Panc1 (cell line): ENCODE results near the gene PAX9. TPM values are rescaled to one million over a fixed set of nuclear protein-coding genes. Genes with fewer than 3 reads are reported as not detected.
A peak's percentile ranks its signal among the peaks of the same experiment; 100 is the strongest.

Experiments used
- ATAC-seq: fragments of 200-7000 bp; cut with Tn5 transposase; 2 replicates; pipeline ENCODE4 v1.9.1; 2020; ENCODE audit warnings: mild to moderate bottlenecking, moderate library complexity
- BruUV-seq: library from RNA; stranded (reverse); fragments of 400-500 nt; replicated peaks from 2 replicates; lab custom pipeline; 2021; lab: Mats Ljungman, UMichigan
- CTCF ChIA-PET: fragments of 300-600 bp; sonication (Branson Sonifier 250); formaldehyde crosslinking; loops from one replicate; lab custom pipeline; 2022; ENCODE audit warnings: antibody characterized with exemption; lab: Charles Lee
- POLR2A ChIA-PET: fragments of 300-600 bp; sonication (Branson Sonifier 250); formaldehyde crosslinking; loops from one replicate; lab custom pipeline; 2022; ENCODE audit warnings: antibody characterized with exemption; lab: Charles Lee
- DNase-seq: peaks from one replicate; pipeline ENCODE4 v3.0.0-alpha.2; 2010; ENCODE audit warnings: low read depth, low spot score
- H3K27ac ChIP-seq: 2 replicates; pipeline ENCODE4 v1.5.1; 2011; ENCODE audit warnings: mild to moderate bottlenecking, low read length, inconsistent platforms
- H3K27me3 ChIP-seq: fragments of 200-500 bp; sonication (Bioruptor generic); 2 replicates; pipeline ENCODE4 v1.6.0; 2014; ENCODE audit warnings: low read length, inconsistent platforms; ENCODE audit not compliant: control insufficient read depth, insufficient read depth
- H3K36me3 ChIP-seq: fragments of 200-500 bp; sonication (Bioruptor generic); 2 replicates; pipeline ENCODE4 v1.5.1; 2014; ENCODE audit warnings: inconsistent platforms, mild to moderate bottlenecking, low read length, moderate library complexity; ENCODE audit not compliant: control insufficient read depth, insufficient read depth
- H3K4me1 ChIP-seq: 2 replicates; pipeline ENCODE4 v1.5.1; 2011; ENCODE audit warnings: inconsistent platforms, mild to moderate bottlenecking, low read length, moderate library complexity; ENCODE audit not compliant: control insufficient read depth, insufficient read depth
- H3K4me3 ChIP-seq, 2 experiments: 2 replicates each; pipeline ENCODE4 v1.5.1; 2011 to 2012; ENCODE audit warnings: low read depth in 2 of 2, low read length in 2 of 2, mild to moderate bottlenecking in 2 of 2, inconsistent platforms in 1 of 2, moderate library complexity in 1 of 2
- H3K9me3 ChIP-seq: fragments of 200-500 bp; sonication (Bioruptor generic); 2 replicates; pipeline ENCODE4 v1.5.1; 2014; ENCODE audit warnings: low read depth, mild to moderate bottlenecking, inconsistent platforms, low read length, moderate library complexity; ENCODE audit not compliant: control insufficient read depth, insufficient read depth
- POLR2AphosphoS5 ChIP-seq: IDR thresholded peaks from 2 replicates; pipeline ENCODE4 v1.6.1; 2012; ENCODE audit warnings: mild to moderate bottlenecking, low read depth, low read length, moderate library complexity
- TCF7L2 ChIP-seq: IDR thresholded peaks from 2 replicates; pipeline ENCODE4 v1.6.1; 2011; ENCODE audit warnings: mild to moderate bottlenecking, low read depth, low read length, inconsistent platforms
- in situ Hi-C: cut with HindIII; loops from 2 replicates; pipeline ENCODE4 v1.10.0; 2016; ENCODE audit warnings: low sequenced_read_pairs, low pct_unique_long_range_greater_than_20kb
- intact Hi-C: fragments of 100-400 bp; cut with micrococcal nuclease; formaldehyde crosslinking; loops from one replicate; pipeline ENCODE4 v1.10.0; 2022; ENCODE audit not compliant: unreplicated experiment
- total RNA-seq: library from RNA; stranded (reverse); gene quantifications from one replicate; pipeline ENCODE4 v1.2.1, GENCODE V29; 2021; ENCODE audit not compliant: unreplicated experiment
- TF ChIP-seq, protein P1 (sequence below): fragments of 450-650 bp; IDR thresholded peaks from 2 replicates; pipeline ENCODE4 v1.5.1; 2017; ENCODE audit warnings: mild to moderate bottlenecking

PAX9 gene
- total RNA-seq, 1 experiment from 2014 or later = 0.82 TPM

DNA sequence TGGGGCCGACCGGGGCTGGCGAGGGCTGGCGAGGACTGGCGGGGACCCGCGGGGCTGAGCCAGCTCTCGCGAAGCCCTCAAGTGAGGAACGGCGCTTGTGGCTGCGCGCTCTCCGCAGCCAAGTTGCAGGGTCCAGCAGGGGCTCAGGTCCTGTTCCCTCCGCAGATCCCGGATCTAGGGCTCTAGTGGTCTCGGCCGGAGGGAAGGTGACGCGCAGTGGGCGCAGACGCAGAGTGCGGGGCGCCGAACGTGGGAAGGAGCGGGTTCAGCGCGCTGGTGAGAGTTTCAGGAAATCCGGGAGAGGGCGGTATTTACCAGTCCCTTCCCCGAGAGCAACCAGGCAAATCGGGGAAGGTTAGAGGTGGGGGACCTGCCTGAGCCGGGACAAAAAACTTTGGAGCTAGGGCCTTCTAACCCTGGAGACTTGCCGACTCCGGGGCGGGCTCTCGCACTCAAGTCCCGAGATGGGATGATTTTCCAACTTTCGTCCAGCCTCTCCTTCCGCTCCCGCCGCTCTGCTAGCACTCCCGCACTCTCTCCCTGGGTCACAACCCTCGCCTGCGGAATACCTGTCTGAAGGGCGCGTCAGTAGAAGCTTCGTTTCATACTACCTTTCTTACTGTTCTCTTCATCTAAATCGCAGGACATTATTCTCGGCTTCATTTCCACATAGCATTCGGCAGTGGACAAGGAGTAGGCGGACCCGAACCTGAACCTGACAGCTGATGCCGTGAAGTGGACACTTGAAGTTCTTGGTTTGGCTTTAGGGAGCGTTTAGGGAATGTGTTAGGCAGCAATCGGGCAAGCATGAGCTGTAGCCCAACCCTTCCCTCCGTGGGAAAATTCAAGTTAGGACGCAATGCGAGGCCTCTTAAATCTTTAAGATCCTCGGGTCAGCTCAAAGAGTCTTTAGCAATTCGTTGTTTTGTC is 13.6 kb upstream of the PAX9 start:
- no peak for DNase-seq
- intact Hi-C loops (loop anchor here (2.0 to 10.0 kb wide), 3 partner anchors 97 to 507 kb away; no protein-coding TSS in a partner anchor), in situ Hi-C loops (no loop called here)
- ChIA-PET POLR2A (interaction anchor here (0.6 kb wide), 1 partner anchor 257 kb away, joined by 5 read pairs; no protein-coding TSS in a partner anchor), CTCF (interaction anchor here (0.6 to 2.2 kb wide), 5 partner anchors 8 to 517 kb away, joined by 3 to 6 read pairs (median 5); no protein-coding TSS in a partner anchor)
- no peak for TF ChIP-seq TCF7L2
- TF ChIP-seq, protein P1, sequence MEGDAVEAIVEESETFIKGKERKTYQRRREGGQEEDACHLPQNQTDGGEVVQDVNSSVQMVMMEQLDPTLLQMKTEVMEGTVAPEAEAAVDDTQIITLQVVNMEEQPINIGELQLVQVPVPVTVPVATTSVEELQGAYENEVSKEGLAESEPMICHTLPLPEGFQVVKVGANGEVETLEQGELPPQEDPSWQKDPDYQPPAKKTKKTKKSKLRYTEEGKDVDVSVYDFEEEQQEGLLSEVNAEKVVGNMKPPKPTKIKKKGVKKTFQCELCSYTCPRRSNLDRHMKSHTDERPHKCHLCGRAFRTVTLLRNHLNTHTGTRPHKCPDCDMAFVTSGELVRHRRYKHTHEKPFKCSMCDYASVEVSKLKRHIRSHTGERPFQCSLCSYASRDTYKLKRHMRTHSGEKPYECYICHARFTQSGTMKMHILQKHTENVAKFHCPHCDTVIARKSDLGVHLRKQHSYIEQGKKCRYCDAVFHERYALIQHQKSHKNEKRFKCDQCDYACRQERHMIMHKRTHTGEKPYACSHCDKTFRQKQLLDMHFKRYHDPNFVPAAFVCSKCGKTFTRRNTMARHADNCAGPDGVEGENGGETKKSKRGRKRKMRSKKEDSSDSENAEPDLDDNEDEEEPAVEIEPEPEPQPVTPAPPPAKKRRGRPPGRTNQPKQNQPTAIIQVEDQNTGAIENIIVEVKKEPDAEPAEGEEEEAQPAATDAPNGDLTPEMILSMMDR = peak; percentile 73
- H3K27me3 ChIP-seq = peaks cover 4% of the 10 kb centered on the region
- BruUV-seq = no TSS peak
- no peak overlapping the region for H3K27ac ChIP-seq
- ATAC-seq = peak; percentile 94
- H3K9me3 ChIP-seq = no peaks in the 10 kb centered on the region
- no peaks in the 10 kb centered on the region for H3K4me1 ChIP-seq
- peak overlapping the region; percentile 37 to 54 for H3K4me3 ChIP-seq
- H3K36me3 ChIP-seq = no peaks in the 10 kb centered on the region

DNA sequence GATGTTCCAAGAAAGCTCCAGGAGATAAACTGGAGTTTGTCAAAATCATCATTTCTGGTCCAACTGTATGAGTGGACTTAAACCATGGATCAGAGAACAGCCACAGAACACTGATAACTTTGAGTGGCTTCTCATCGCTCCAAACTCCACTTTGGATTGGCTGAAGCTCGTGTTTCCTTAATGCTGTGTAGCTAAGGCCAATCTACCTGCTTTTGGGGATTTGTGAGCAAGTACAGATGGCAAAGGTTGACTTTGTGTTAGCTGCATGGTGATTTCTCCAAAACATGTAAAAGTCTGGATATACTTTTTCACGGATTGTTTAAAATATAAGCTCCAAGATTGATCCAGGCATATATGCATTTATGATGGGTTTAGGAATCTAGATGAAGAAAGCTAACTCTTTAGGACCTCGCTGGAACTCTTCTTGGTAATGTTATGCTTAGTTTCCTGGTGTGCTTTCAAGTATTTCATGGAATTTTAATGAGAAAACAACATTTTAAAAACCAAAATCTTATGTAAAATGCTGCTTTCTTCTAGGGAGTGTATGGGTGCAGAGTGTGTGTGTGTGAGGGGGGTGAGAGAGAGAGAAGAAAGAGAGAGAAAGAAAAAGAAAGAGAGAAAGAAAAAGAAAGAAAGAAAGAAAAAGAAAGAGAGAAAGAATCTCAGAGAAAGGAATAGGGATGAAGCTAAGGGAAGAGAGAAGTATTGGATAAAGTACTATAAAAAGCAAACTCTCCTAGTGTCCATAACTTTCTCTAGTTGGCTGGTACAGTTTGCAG is 11.6 kb upstream of the PAX9 start:
- intact Hi-C loops = loop anchor here (2.0 to 10.0 kb wide), 3 partner anchors 95 to 505 kb away; no protein-coding TSS in a partner anchor
- Histone ChIP-seq H3K9me3 (no peaks in the 10 kb centered on the region), H3K27ac (no peak overlapping the region), H3K27me3 (peaks cover 4% of the 10 kb centered on the region), H3K4me3 (no peak overlapping the region), H3K4me1 (no peaks in the 10 kb centered on the region), H3K36me3 (no peaks in the 10 kb centered on the region)
- ATAC-seq (no peak), DNase-seq (no peak)
- TF ChIP-seq, protein P1 = no peak
- no TSS peak for BruUV-seq
- in situ Hi-C loops = no loop called here
- CTCF ChIA-PET = interaction anchor here (0.9 kb wide), 1 partner anchor 292 kb away, joined by 4 read pairs; no protein-coding TSS in a partner anchor
- POLR2A ChIA-PET = no interaction called here

DNA sequence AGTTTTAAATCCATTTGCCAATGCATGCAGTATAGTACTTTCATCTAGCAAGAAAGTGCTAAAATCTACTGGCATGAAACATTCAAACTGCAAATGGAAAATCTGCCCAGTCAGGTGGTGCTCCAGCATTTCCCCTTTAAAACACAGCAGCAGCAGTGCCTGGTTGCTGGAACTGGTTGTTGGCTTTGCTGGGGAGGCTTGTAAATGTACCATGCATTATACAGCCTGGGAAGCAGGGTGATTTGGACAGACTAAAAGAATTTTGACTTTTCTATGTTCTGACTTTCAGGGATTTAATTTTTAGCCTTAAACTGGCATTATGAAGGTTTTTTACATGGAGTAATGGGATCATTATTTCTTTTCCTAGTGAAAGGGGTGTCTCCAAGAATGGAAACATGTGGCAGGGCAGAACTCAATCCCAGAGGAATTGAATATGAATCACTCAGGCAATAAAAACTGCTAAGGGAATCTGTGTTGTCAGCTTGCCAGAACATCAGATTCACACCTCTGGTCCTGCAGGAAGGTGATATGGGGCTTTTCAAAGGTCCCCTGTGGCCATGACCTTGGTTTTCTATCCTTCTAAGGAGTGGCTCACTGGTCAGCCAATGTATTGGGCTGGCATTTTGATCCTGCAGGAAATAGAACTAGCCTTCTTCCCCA is 9.0 kb upstream of the PAX9 start:
- H3K27me3 ChIP-seq = peaks cover 4% of the 10 kb centered on the region
- no TSS peak for BruUV-seq
- H3K9me3 ChIP-seq = no peaks in the 10 kb centered on the region
- in situ Hi-C loops = no loop called here
- intact Hi-C loops = no loop called here
- H3K4me1 ChIP-seq = no peaks in the 10 kb centered on the region
- no peak overlapping the region for H3K4me3 ChIP-seq
- no peaks in the 10 kb centered on the region for H3K36me3 ChIP-seq
- CTCF ChIA-PET = no interaction called here
- DNase-seq (no peak), ATAC-seq (no peak)
- TF ChIP-seq, protein P1 = no peak
- TF ChIP-seq TCF7L2 (no peak), POLR2AphosphoS5 (no peak)
- H3K27ac ChIP-seq = no peak overlapping the region
- POLR2A ChIA-PET = no interaction called here
